Activated CD4-positive, alpha-beta T cell treated with anti-CD3 and anti-CD28 coated beads for 48 hours (primary cell): ENCODE data around the gene HEPN1.
"Not testable (repeated sequence)": the region's sequence is repeated elsewhere in the genome, so short reads cannot be mapped to it uniquely, and the experiment has no call there.

Experiments used
- DNase-seq: peaks from one replicate; pipeline ENCODE4 v3.0.0-alpha.2; 2020

The HEPN1 gene

DNA sequence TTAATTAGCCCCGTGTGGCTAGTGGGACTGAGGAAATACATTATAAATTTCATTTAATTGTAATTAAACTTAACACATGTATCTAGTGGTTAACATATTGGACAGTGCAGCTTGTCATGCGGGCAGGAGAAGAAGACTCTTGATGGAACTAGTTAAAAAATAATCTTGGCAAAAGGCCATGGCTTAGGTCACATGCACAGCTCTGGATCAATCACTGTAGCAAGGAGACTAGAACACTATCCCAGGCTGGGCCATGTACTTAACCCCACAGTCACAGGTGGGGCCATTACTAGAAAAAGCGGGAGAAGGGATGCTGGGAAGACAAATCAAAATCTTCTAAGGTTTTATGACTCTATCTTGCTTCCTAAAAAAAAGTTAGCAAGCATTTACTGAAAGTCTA is 25.5 kb downstream of the HEPN1 start:
- DNase-seq: no peak

DNA sequence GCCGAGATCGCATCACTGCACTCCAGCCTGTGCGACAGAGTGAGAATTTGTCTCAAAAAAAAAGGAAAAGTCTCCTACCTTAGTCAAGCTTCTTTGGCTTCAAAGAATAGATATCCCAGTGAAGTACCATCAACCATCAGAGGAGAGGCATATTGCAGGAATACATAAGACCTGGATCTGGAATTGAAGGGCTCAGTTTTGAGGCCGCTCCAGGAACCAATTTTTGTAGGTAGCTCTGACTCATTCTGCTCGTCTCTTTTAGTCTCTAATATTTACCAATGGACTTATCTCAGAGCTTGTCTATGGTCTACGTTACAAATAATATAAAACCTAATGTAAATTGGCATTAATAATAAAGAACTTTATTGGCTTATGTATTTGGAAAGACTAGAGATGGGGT is 26.8 kb downstream of the HEPN1 start:
- no peak for DNase-seq

- no peak for DNase-seq
These were observed 27.7 kb downstream of the HEPN1 start for GRCh38 chr11:124946735-124947141.

GRCh38 chr11:124950601-124951330 is 31.7 kb downstream of the HEPN1 start:
- DNase-seq: no peak

DNA sequence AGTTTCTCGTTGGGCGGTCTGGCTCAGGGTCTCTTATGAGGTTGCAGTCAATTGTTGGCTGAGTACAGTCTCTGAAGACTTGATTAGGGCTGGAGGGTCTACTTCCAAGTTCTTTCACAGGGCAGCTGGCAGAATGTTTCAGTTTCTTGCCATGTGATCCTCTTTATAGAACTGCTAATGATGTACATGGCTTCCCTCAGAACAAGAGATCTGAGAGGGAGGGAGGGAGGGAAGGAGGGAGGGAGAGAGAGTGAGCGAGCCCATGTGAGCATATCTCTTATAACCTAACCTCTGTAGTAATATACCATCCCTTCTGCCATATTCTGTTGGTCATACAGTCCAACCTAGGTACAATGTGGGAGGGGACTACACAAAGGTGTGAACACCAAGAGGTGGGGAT is 32.3 kb downstream of the HEPN1 start:
- DNase-seq: no peak

DNA sequence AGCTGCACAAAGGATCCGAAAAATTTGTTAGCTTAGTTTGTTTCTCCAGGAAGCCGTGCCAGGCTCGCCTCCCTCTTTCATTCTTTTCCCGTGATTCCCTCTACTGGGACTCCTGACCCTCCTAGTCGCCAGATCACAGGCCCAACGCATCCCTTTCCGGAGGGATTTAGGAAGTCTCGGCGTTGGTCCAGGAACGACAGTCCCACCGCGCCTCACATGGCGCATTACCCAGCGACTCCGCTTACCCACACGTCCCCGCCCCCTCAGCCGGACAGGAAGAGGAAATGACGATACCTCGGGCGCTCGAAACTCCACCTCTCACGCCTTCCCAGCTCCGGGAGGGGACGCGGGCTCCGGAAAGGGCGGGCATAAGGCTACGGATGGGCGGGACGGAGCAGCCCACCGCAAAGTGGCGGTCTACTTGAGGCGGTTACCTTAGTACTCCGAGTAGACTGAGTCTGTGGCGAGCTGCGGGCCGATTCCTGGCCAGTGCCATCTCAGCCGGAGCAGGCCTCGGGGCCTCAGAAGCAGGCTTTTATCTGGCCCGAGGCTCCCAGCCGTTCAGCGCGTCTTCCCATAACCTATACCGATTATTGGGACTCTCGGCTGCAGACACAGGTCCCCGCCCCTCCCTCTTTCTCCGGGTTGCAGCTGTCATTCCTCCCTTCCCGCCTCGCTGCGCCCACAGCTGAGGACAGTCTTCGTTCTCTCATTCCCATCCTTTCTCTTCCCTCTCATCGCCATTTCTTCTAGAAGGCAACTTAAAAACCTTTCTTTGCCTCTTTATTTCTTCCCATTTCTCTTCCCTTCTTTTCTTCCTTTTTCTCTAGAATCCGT is 34.9 kb downstream of the HEPN1 start, which contains the start of gene CCDC15:
Gene CCDC15, plus strand, starts transcription at position 450 of the 837 bp plus-strand sequence. CDS start 531 bp downstream, outside the sequence.
- peak; percentile 97 for DNase-seq

- DNase-seq: no peak
These were observed 35.5 kb downstream of the HEPN1 start for GRCh38 chr11:124954590-124954955.

- no peak for DNase-seq
These were observed 36.0 kb downstream of the HEPN1 start for GRCh38 chr11:124955035-124955434.

DNA sequence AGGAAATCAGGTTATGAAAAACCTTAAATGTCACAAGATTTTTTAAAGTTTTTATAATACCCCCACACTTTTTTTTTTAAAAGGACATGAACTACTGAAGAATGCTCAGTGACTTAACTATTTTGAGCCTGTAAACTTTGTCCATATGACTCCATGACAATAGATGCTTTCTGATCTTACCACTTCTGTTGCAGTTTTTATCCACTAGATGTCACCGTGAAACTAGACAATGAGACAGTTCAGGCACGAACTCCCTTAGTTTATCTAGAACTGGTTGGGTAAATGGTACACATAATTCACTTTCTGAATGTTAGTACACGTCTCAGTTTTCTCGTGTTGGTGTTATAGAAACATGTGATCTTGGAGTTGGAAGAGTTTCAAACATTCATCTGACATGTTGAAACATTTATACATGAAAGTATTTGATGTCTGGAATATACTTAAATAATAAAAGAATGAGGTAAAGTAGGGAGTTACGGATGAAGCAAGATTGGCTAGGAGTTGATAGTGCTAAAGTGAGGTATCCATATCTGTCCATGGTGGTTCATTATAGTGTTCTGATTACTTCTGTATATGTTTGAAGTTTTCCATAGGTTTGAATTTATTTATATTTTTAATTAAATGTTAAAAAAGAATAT is 43.0 kb downstream of the HEPN1 start:
- DNase-seq: no peak

GRCh38 chr11:124968197-124968596 is 49.1 kb downstream of the HEPN1 start:
- DNase-seq: not testable (repeated sequence)
